ENCODE data around the gene CFLAR.
A peak's percentile ranks its signal among the peaks of the same experiment; 100 is the strongest.

The CFLAR gene

GRCh38 chr2:201156640-201157039, 40.7 kb downstream of the CFLAR start:
- no peak for TF ChIP-seq ZNF8 (CRISPR knock-in tag; IDR thresholded peaks at IDR 0.05)
- no peak for ATAC-seq

GRCh38 chr2:201157694-201158093, 41.7 kb downstream of the CFLAR start:
- peak; percentile 88 for ATAC-seq
- TF ChIP-seq PATZ1 (CRISPR knock-in tag; IDR thresholded peaks at IDR 0.05; ENCODE audit: borderline replicate concordance): no peak
- no peak for TF ChIP-seq RARB (CRISPR knock-in tag; IDR thresholded peaks at IDR 0.05)
- TF ChIP-seq ZNF565 (CRISPR knock-in tag; conservative IDR thresholded peaks at IDR 0.05; ENCODE audit: low read depth): no peak
- TF ChIP-seq ZC3H10 (CRISPR knock-in tag; IDR thresholded peaks at IDR 0.05): no peak
- no peak for TF ChIP-seq CSRNP3 (CRISPR knock-in tag; IDR thresholded peaks at IDR 0.05)
- TF ChIP-seq ISL1 (CRISPR knock-in tag; IDR thresholded peaks at IDR 0.05): no peak
- no peak for TF ChIP-seq OSR1 (CRISPR knock-in tag; IDR thresholded peaks at IDR 0.05)
- TF ChIP-seq TOX (CRISPR knock-in tag; IDR thresholded peaks at IDR 0.05; ENCODE audit: borderline replicate concordance): no peak
- TF ChIP-seq ZFP3 (CRISPR knock-in tag; IDR thresholded peaks at IDR 0.05): no peak
- no peak for TF ChIP-seq PPARA (CRISPR knock-in tag; IDR thresholded peaks at IDR 0.05; ENCODE audit: borderline replicate concordance)
- TF ChIP-seq ZFP30 (CRISPR knock-in tag; IDR thresholded peaks at IDR 0.05): no peak
- TF ChIP-seq BACH2 (CRISPR knock-in tag; IDR thresholded peaks at IDR 0.05; ENCODE audit: borderline replicate concordance): no peak
- no peak for TF ChIP-seq ARNTL (CRISPR knock-in tag; IDR thresholded peaks at IDR 0.05; ENCODE audit: borderline replicate concordance, low read depth)
- no peak for TF ChIP-seq GLIS3 (CRISPR knock-in tag; IDR thresholded peaks at IDR 0.05)
- no peak for TF ChIP-seq ZNF8 (CRISPR knock-in tag; IDR thresholded peaks at IDR 0.05)
- TF ChIP-seq TSHZ2 (CRISPR knock-in tag; IDR thresholded peaks at IDR 0.05): no peak
- no peak for TF ChIP-seq CREB5 (CRISPR knock-in tag; IDR thresholded peaks at IDR 0.05; ENCODE audit: low read depth)
- TF ChIP-seq POU6F1 (CRISPR knock-in tag; IDR thresholded peaks at IDR 0.05; ENCODE audit: borderline replicate concordance, low read depth): no peak
- TF ChIP-seq SNAI2 (CRISPR knock-in tag; IDR thresholded peaks at IDR 0.05): no peak

- no peak for TF ChIP-seq BACH2 (CRISPR knock-in tag; IDR thresholded peaks at IDR 0.05; ENCODE audit: borderline replicate concordance)
- no peak for TF ChIP-seq ISL1 (CRISPR knock-in tag; IDR thresholded peaks at IDR 0.05)
- no peak for TF ChIP-seq TOX (CRISPR knock-in tag; IDR thresholded peaks at IDR 0.05; ENCODE audit: borderline replicate concordance)
- no peak for TF ChIP-seq ZFP30 (CRISPR knock-in tag; IDR thresholded peaks at IDR 0.05)
- no peak for TF ChIP-seq OSR1 (CRISPR knock-in tag; IDR thresholded peaks at IDR 0.05)
- no peak for TF ChIP-seq ZNF8 (CRISPR knock-in tag; IDR thresholded peaks at IDR 0.05)
- peak; percentile 95 for ATAC-seq
Measured at GRCh38 chr2:201158111-201158929, 42.4 kb downstream of the CFLAR start.
